OCI-LY1 (cell line): Measurements from ENCODE around the gene AAGAB.

Source experiments
- CTCF ChIP-seq: fragments of 200-600 bp; sonication (generic), shearing (Covaris generic); IDR thresholded peaks from 2 replicates; pipeline ENCODE4 v1.5.1; 2017; ENCODE audit warnings: mild to moderate bottlenecking, antibody characterized with exemption, low read length, moderate library complexity, mixed read lengths
- EZH2 ChIP-seq: fragments of 200-600 bp; sonication (generic), shearing (Covaris generic); IDR thresholded peaks from 2 replicates; pipeline ENCODE4 v1.8.0; 2017; ENCODE audit warnings: borderline replicate concordance, mixed run types, mild to moderate bottlenecking, antibody characterized with exemption, low read length, moderate library complexity, mixed read lengths

- TF ChIP-seq CTCF (no peak), EZH2 (no peak)
These were observed 68.7 kb downstream of the AAGAB start for GRCh38 chr15:67185621-67186225.
